Gastroesophageal sphincter (tissue), 3 donors: ENCODE data around the gene MYH14.

Experiments
- EP300 ChIP-seq: sonication (generic); formaldehyde crosslinking; IDR thresholded peaks from one replicate; pipeline ENCODE4 v1.6.1; 2017; ENCODE audit warnings: antibody characterized with exemption, mild to moderate bottlenecking
- POLR2A ChIP-seq, 2 donors: fragments of 450-650 bp; IDR thresholded peaks; one replicate each; pipeline ENCODE4 v1.6.1; 2017; ENCODE audit warnings: antibody characterized with exemption in 2 of 2, mild to moderate bottlenecking in 2 of 2, moderate library complexity in 1 of 2
- TF ChIP-seq, protein P1 (sequence below), 4 experiments: fragments of 200-600 bp in 2 of 4; fragments of 450-650 bp in 2 of 4; sonication (generic) in 1 of 4; IDR thresholded peaks; one replicate each; pipeline ENCODE4 v1.5.1; 2017 to 2019; ENCODE audit warnings: antibody characterized with exemption in 4 of 4, mild to moderate bottlenecking in 2 of 4, moderate library complexity in 2 of 4

- TF ChIP-seq, protein P1, sequence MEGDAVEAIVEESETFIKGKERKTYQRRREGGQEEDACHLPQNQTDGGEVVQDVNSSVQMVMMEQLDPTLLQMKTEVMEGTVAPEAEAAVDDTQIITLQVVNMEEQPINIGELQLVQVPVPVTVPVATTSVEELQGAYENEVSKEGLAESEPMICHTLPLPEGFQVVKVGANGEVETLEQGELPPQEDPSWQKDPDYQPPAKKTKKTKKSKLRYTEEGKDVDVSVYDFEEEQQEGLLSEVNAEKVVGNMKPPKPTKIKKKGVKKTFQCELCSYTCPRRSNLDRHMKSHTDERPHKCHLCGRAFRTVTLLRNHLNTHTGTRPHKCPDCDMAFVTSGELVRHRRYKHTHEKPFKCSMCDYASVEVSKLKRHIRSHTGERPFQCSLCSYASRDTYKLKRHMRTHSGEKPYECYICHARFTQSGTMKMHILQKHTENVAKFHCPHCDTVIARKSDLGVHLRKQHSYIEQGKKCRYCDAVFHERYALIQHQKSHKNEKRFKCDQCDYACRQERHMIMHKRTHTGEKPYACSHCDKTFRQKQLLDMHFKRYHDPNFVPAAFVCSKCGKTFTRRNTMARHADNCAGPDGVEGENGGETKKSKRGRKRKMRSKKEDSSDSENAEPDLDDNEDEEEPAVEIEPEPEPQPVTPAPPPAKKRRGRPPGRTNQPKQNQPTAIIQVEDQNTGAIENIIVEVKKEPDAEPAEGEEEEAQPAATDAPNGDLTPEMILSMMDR (IDR thresholded peaks at IDR 0.05), result no peak
- TF ChIP-seq EP300 (no peak), POLR2A (IDR thresholded peaks at IDR 0.05) (no peak)
Measured at GRCh38 chr19:50189331-50189730, 14.1 kb upstream of the MYH14 start.
